T-helper 1 cell treated with Interleukin-12 subunit alpha and Interleukin-12 subunit beta and Interleukin-4 antibody, amounts not matched to agents 30 μg/mL and 1 μg/mL, for 36 hours (primary cell): ENCODE results near the gene COPS2.
"Not testable (repeated sequence)": the region's sequence is repeated elsewhere in the genome, so short reads cannot be mapped to it uniquely, and the experiment has no call there.

Experiments used
- H3K27ac Mint-ChIP-seq: one replicate; pipeline ENCODE4 v1.8.0; 2021; ENCODE audit warnings: mild to moderate bottlenecking, mixed read lengths
- H3K27me3 Mint-ChIP-seq: one replicate; pipeline ENCODE4 v1.8.0; 2021; ENCODE audit warnings: low read depth, mixed read lengths
- H3K36me3 Mint-ChIP-seq: one replicate; pipeline ENCODE4 v1.8.0; 2021; ENCODE audit warnings: low read depth, mixed read lengths
- H3K4me1 Mint-ChIP-seq: one replicate; pipeline ENCODE4 v1.8.0; 2021; ENCODE audit warnings: low read depth, mixed read lengths
- H3K4me3 Mint-ChIP-seq: one replicate; pipeline ENCODE4 v1.8.0; 2021; ENCODE audit warnings: mild to moderate bottlenecking, moderate library complexity, mixed read lengths
- H3K9me3 Mint-ChIP-seq: one replicate; pipeline ENCODE4 v1.8.0; 2021; ENCODE audit warnings: mixed read lengths

Gene COPS2

DNA sequence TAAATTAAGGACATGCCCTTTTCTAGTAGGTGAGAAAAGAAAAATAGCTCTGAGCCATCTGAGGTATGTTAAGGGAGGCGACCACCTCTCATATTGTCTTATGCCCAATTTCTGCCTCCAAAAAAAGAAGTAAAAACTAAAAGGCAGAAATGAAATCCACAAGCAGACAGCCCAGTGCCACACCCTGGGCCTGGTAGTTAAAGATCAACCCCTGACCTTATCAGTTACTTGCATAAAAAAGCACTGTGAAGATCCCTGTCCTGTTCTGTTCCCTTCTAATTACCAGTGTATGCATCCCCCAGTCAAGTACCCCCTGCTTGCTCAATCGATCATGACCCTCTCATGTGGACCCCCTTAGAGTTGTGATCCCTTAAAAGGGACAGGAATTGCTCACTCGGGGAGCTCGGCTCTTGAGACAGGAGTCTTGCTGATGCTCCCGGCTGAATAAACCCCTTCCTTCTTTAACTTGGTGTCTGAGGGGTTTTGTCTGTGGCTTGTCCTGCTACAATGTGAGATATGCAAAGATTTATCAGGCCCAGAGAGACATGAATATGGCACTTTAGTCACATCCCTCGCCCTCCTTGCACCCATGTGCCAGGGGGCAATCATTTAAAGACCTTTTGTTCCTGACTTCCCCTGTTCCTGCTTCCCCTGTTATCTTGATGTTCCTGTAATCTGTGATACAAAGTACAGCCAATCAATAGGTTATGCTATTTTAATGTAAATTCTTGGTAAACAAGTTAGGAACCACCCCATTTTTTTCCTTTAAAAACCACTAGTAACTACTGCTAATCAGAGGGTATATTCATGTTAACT lies 20.4 kb upstream of the COPS2 start:
- peaks cover 13% of the 10 kb centered on the region for H3K4me1 Mint-ChIP-seq
- H3K27me3 Mint-ChIP-seq, H3K27ac Mint-ChIP-seq, H3K36me3 Mint-ChIP-seq, H3K4me3 Mint-ChIP-seq, H3K9me3 Mint-ChIP-seq: not testable (repeated sequence)

DNA sequence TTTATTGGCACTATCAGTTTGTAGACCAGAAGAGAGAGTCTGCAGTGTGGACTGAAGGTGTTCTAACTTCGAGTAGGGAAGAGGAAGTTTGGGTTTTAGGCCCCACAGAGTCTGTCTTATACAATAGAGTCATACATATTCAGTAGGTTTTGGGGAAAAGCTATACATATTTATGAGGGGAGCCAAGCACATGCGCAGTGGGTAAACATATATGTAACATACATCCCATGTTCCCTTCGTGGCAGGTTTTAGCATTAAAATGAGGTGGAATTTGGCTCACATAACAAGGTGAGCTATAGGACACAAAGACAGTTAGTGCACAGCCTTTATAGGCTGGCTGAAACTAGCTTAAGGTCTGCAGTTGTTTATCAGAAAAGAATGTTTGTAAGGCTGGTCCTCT lies 19.5 kb upstream of the COPS2 start:
- Mint-ChIP-seq H3K27me3 (no peaks in the 10 kb centered on the region), H3K4me3 (no peak overlapping the region), H3K4me1 (peaks cover 18% of the 10 kb centered on the region), H3K9me3 (no peaks in the 10 kb centered on the region), H3K36me3 (peaks cover 12% of the 10 kb centered on the region), H3K27ac (no peak overlapping the region)

DNA sequence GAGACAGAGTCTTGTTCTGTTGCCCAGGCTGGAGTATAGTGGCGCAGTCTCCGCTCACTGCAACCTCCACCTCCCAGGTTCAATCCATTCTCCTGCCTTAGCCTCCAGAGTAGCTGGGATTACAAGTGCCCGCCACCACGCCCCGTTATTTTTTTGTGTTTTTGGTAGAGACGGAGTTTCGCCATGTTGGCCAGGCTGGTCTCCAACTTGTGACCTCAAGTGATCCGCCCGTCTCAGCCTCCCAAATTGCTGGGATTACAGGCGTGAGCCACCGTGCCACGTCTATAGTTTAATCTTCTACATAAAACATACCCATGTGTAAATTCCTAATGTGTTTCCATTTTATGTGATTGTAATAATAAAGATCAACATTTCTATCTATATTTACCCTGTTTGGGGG lies 16.4 kb upstream of the COPS2 start:
- peaks cover 24% of the 10 kb centered on the region for H3K4me1 Mint-ChIP-seq
- H3K9me3 Mint-ChIP-seq = no peaks in the 10 kb centered on the region
- peaks cover 8% of the 10 kb centered on the region for H3K36me3 Mint-ChIP-seq
- peak overlapping the region; percentile 93 for H3K4me3 Mint-ChIP-seq
- H3K27me3 Mint-ChIP-seq = no peaks in the 10 kb centered on the region
- no peak overlapping the region for H3K27ac Mint-ChIP-seq

DNA sequence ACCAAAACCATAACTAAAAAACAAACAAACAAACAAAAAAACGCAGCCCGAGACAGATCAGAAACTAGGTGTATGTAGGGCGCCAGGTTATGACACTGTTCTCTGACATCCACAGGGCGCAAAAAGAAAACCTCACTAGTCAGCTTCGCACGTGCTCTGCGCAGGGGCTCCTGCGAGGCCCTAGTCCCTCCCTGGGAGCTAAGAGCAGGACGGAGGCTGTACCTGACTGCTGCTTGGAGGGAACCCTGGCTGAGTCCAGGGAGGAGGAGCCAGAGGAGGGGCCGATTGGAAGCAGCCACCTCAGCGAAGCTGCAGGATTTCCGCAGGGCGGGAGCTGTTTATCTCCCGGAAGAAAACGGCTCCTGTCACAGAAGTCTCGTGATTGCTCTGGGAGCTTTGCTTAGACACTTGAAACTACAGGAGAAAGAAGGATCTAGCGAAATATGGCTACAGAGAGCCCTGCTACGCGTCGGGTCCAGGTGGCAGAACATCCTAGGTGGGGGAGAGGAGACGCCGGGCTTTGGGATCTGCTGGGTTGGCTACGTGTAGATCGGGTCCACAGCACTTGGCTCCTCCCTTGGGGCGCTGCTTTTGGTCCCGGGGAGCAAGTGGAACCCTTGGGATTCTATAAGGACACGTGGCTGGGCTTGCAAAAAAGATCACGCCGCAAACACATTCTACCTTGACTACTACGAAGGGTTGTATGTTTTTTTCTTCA lies 14.6 kb upstream of the COPS2 start, which contains the start of gene GALK2:
TSS of gene GALK2 (plus strand) at position 368 of the 718 bp plus-strand sequence. CDS start at position 444, 76 bp downstream.
- H3K9me3 Mint-ChIP-seq = no peaks in the 10 kb centered on the region
- peak within 1 kb of the TSS; percentile 93 for H3K4me3 Mint-ChIP-seq
- peaks cover 21% of the 10 kb centered on the region for H3K4me1 Mint-ChIP-seq
- peaks cover 6% of the 10 kb centered on the region for H3K36me3 Mint-ChIP-seq
- H3K27ac Mint-ChIP-seq = peak within 1 kb of the TSS; percentile 94
- H3K27me3 Mint-ChIP-seq = no peaks in the 10 kb centered on the region

DNA sequence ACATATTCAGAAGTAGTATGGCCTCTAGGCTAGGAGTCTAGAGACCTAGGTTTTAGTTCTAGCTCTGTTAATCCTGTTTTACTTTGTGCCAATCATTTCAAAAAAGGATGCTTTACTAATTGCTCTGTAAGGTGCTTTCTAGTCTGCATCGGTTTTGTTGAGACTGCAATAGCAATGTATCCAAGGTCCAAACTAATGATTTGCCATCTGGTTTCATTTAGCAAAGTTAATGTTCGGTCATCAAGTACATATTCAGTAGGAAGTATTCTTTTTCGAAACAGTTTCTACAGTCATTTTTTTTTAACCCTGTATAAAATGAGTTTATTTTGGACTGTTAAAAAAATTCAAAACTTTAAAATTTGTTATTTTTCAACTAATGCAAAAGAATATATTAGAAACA lies 12.6 kb upstream of the COPS2 start:
- peaks cover 15% of the 10 kb centered on the region for H3K4me1 Mint-ChIP-seq
- H3K27me3 Mint-ChIP-seq = no peaks in the 10 kb centered on the region
- no peak overlapping the region for H3K27ac Mint-ChIP-seq
- no peaks in the 10 kb centered on the region for H3K9me3 Mint-ChIP-seq
- peaks cover 6% of the 10 kb centered on the region for H3K36me3 Mint-ChIP-seq
- no peak overlapping the region for H3K4me3 Mint-ChIP-seq

DNA sequence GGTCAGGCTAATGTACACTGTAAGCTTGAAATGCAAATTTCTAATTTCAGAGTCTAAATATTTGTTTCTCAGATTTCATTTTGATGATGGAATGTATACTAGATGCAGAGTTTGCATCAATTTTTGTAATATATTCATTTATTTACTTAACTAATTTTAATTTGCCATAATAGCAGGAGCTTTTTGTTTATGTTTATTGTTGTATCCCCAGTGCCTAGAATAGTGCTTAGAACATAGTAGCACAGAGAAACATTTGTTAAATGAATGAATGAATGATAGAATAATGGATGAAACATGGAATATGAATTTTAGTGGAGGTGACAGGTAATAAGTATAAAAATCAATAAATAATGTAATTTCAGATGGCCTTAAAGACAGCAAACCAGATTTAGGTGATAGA lies 9.5 kb upstream of the COPS2 start:
- Mint-ChIP-seq H3K36me3 (peaks cover 6% of the 10 kb centered on the region), H3K4me3 (no peak overlapping the region), H3K27ac (no peak overlapping the region), H3K4me1 (peaks cover 7% of the 10 kb centered on the region), H3K9me3 (no peaks in the 10 kb centered on the region), H3K27me3 (no peaks in the 10 kb centered on the region)

DNA sequence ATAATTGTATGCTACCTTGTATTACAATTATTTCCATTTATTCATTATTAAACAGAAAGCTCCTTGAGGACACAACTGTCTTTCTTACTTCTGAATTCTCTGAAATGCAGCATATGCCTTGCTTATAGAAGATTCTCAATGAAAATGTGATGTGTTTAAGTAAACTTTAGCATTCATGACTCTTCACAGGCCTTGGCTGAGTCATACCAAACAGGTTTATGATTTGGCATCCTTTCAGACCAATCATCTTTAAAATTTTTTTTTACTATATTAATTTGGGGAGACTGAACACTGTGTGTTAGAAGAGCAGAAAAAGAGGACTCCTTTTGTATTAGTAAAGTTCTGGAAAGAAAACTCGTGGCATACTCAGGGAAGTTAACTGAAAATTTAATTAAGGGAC lies 8.3 kb upstream of the COPS2 start:
- H3K36me3 Mint-ChIP-seq = peaks cover 5% of the 10 kb centered on the region
- H3K27ac Mint-ChIP-seq = no peak overlapping the region
- H3K9me3 Mint-ChIP-seq = no peaks in the 10 kb centered on the region
- H3K27me3 Mint-ChIP-seq = no peaks in the 10 kb centered on the region
- H3K4me1 Mint-ChIP-seq = peaks cover under 1% of the 10 kb centered on the region
- H3K4me3 Mint-ChIP-seq = no peak overlapping the region

DNA sequence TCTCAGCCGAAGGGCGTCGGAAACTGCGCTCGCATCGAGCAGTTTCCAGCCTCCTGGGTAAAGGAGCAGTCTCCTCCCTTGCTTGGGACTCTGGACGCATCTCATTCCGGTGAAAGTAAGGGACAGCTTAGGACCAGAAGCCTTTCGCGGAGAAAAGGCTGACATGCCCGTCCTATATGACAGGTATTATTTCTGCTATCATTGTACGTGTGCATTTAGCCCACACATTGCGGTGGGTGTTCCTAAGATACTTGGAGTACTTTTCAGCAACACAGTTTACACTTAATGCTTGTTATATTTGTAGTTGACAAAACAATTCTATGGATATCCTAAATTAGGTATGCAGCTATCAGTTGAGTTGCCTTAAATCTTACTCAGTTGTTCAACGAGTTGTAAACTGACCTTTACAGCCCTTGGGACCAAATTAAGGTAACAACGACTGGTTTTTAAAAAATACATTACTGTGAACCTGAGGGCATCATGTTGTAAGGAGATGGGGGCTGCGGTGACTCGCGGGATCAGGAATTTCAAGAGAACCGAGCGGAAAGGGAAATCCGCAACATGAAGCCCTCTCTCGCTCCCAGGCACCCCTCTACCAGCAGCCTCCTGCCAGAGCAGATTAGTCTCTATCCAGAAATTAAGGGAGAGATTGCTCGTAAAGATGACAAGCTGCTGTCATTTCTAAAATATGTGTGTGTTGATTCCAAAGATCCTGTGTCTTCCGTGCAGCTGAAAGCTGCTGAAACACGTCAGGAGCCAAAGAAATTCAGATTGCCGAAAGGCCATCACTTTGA lies 632 bp upstream of the COPS2 start:
- Mint-ChIP-seq H3K4me3 (peak overlapping the region; percentile 100), H3K27me3 (no peaks in the 10 kb centered on the region), H3K36me3 (peaks cover 6% of the 10 kb centered on the region), H3K27ac (peak overlapping the region; percentile 99), H3K4me1 (peaks cover 42% of the 10 kb centered on the region), H3K9me3 (no peaks in the 10 kb centered on the region)

DNA sequence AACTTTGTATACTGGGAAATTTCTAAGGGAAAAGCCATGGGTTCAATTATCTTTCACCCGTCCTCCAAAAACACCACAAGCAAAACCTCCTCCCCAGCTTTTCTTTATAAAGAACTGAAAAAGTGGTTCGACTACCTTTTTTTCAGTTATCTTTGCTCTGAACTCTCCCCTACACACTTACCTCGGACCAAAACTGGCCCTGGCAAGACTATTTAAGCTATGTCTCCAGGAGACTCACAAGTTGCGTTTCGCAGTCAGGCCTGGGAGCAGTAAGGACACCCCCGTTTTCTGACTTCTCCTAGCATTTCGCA lies 645 bp downstream of the COPS2 start:
- H3K27me3 Mint-ChIP-seq = no peaks in the 10 kb centered on the region
- no peaks in the 10 kb centered on the region for H3K9me3 Mint-ChIP-seq
- H3K36me3 Mint-ChIP-seq = peaks cover 10% of the 10 kb centered on the region
- H3K4me1 Mint-ChIP-seq = peaks cover 45% of the 10 kb centered on the region
- H3K4me3 Mint-ChIP-seq = peak overlapping the region; percentile 100
- H3K27ac Mint-ChIP-seq = peak overlapping the region; percentile 99

DNA sequence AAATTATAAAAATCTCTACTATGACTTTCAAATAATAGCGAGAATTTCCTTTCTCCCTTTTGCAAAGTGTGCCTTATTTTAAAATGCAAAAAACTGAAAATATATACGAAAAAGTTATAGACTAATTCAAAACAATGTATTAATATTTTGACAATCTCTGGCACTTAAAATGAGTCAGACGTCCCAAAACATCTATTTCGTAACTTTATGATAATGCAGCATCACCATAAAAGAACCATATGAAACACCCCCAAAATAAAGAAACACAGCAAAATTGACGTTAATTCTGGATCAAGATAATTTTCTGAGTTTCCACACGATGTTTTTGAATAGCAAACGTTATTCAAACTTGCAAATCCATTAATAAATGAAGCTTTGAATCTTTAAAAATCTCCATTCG lies 1.0 kb downstream of the COPS2 start:
- Mint-ChIP-seq H3K36me3 (peaks cover 10% of the 10 kb centered on the region), H3K4me1 (peaks cover 45% of the 10 kb centered on the region), H3K27me3 (no peaks in the 10 kb centered on the region), H3K27ac (peak overlapping the region; percentile 99), H3K4me3 (peak overlapping the region; percentile 100), H3K9me3 (no peaks in the 10 kb centered on the region)

DNA sequence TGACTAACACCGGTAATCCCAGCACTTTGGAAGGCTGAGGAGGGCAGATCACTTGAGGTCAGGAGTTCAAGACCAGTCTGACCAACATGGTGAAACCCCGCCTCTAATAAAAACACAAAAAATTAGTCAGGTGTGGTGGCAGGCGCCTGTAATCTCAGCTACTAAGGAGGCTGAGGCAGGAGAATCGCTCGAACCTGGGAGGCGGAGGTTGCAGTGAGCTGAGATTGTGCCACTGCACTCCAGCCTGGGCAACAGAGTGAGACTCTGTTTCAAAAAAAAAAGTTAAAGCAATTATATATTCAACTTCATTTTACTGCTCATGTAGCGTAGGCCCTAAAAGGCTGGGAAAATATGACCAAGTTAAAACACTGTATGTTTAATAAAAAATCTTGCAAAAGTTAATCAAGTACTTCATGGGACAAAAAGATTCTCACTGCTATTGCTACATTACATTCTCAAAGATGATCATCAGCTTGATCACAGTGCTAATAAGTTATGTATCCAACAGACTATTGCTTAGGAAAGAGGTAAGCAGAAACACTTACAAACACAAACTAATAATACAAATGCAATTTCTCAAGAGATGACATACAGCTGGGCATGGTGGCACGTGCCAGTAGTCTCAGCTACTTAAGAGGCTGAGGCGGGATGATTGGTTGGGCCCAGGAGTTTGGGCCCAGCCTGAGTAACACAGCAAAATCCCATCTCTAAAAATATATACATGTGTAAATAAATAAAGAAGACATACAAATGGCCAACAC lies 2.7 kb downstream of the COPS2 start:
- H3K36me3 Mint-ChIP-seq = peaks cover 10% of the 10 kb centered on the region
- no peaks in the 10 kb centered on the region for H3K27me3 Mint-ChIP-seq
- no peak overlapping the region for H3K27ac Mint-ChIP-seq
- peak overlapping the region; percentile 27 for H3K4me3 Mint-ChIP-seq
- H3K9me3 Mint-ChIP-seq = no peaks in the 10 kb centered on the region
- peaks cover 49% of the 10 kb centered on the region for H3K4me1 Mint-ChIP-seq

DNA sequence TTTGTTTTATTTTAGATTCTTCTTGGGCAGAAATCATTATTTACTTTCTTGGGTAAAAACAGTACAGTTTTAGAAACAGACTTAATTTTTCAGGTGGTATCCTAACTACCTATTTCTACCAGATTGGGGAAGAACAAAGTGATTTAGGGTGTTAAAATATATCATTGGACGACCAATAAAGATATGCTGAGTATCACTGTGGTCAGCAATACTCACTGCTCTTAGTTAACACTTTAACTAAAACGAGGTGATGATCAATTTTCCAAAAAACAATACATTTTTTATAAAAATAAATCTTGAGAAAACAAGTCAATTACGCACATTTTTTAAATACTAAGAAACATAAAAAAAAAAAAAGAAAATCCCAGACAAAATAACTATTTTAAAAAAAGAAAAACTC lies 3.6 kb downstream of the COPS2 start:
- H3K27me3 Mint-ChIP-seq = no peaks in the 10 kb centered on the region
- H3K36me3 Mint-ChIP-seq = peaks cover 10% of the 10 kb centered on the region
- H3K4me1 Mint-ChIP-seq = peaks cover 40% of the 10 kb centered on the region
- no peaks in the 10 kb centered on the region for H3K9me3 Mint-ChIP-seq
- H3K27ac Mint-ChIP-seq = no peak overlapping the region
- no peak overlapping the region for H3K4me3 Mint-ChIP-seq

DNA sequence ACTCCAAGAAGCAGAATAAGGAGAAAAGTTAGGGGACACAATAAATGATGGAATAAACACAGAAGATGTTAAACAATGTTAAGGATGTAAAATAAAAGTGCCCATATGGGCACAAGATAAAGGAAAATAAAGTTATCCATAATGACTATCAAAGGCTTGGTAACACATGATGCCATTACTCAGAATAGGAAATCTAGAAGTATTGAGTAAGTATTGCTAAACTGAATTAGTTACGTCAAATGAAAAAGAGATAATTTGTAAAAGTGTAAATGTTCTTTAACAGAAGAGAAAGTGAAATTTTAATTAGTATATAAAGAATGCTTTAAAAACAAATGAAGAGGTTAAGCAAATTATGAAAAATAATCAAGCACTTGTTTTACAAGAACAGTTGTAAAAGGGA lies 6.7 kb downstream of the COPS2 start:
- H3K27me3 Mint-ChIP-seq = no peaks in the 10 kb centered on the region
- peaks cover 26% of the 10 kb centered on the region for H3K4me1 Mint-ChIP-seq
- H3K36me3 Mint-ChIP-seq = peaks cover 3% of the 10 kb centered on the region
- no peaks in the 10 kb centered on the region for H3K9me3 Mint-ChIP-seq
- H3K4me3 Mint-ChIP-seq = no peak overlapping the region
- H3K27ac Mint-ChIP-seq = no peak overlapping the region

DNA sequence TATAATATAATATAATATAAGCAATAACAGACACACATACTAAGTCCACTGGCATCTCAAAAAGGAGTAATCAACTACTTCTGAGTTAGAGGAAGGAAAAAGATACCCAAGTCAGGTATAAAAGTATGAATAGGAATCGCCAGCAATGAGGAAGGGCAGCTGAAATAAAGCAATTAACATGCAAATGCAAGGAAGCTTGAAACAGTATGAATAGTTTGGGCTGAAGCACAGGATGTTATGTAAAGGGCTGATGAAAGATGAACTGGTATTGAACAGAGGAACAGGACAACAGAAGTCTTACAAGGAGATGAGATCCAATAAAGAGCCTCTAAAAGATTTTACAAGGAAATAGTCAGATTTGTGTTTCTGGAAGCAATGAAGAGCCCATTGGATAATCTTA lies 7.1 kb downstream of the COPS2 start:
- H3K9me3 Mint-ChIP-seq = no peaks in the 10 kb centered on the region
- H3K27ac Mint-ChIP-seq = no peak overlapping the region
- H3K27me3 Mint-ChIP-seq = no peaks in the 10 kb centered on the region
- no peak overlapping the region for H3K4me3 Mint-ChIP-seq
- H3K36me3 Mint-ChIP-seq = peaks cover 6% of the 10 kb centered on the region
- peaks cover 22% of the 10 kb centered on the region for H3K4me1 Mint-ChIP-seq
